Activated T-helper 1 cell treated with anti-CD3 and anti-CD28 coated beads, Interleukin-12 subunit alpha, Interleukin-12 subunit beta, Interleukin-2, Interleukin-4 antibody, amounts not matched to agents 30 ng/mL and 10 ng/mL and 1 ng/mL, durations not matched to agents 14 hours and 24 hours and 36 hours (primary cell): Measurements from ENCODE around the gene HYCC2. TPM values are rescaled to one million over a fixed set of nuclear protein-coding genes. Genes with fewer than 3 reads are reported as not detected.
"Not testable (repeated sequence)": the region's sequence is repeated elsewhere in the genome, so short reads cannot be mapped to it uniquely, and the experiment has no call there.

Experiments used
- DNase-seq: peaks from one replicate; pipeline ENCODE4 v3.0.0; 2021; ENCODE audit warnings: low spot score
- H3K27ac Mint-ChIP-seq: one replicate; pipeline ENCODE4 v1.8.0; 2021; ENCODE audit warnings: mild to moderate bottlenecking, mixed read lengths
- H3K27me3 Mint-ChIP-seq: one replicate; pipeline ENCODE4 v1.8.0; 2022; ENCODE audit warnings: mild to moderate bottlenecking, moderate library complexity, mixed read lengths; ENCODE audit not compliant: insufficient read depth
- H3K36me3 Mint-ChIP-seq: one replicate; pipeline ENCODE4 v1.8.0; 2021; ENCODE audit warnings: low read depth, mixed read lengths
- H3K4me1 Mint-ChIP-seq: one replicate; pipeline ENCODE4 v1.8.0; 2021; ENCODE audit warnings: low read depth, mixed read lengths
- H3K4me3 Mint-ChIP-seq: one replicate; pipeline ENCODE4 v1.8.0; 2021; ENCODE audit warnings: mild to moderate bottlenecking, moderate library complexity, mixed read lengths
- H3K9me3 Mint-ChIP-seq: one replicate; pipeline ENCODE4 v1.8.0; 2021; ENCODE audit warnings: mixed read lengths
- intact Hi-C: fragments of 100-400 bp; cut with micrococcal nuclease; formaldehyde crosslinking; loops from one replicate; pipeline ENCODE4 v1.15.1; 2024
- total RNA-seq: library from RNA; stranded (reverse); gene quantifications from 2 replicates; pipeline ENCODE4 v1.2.3, GENCODE V29; 2022

Gene HYCC2
- total RNA-seq, 1 donor from 2014 or later: 26.1 TPM

DNA sequence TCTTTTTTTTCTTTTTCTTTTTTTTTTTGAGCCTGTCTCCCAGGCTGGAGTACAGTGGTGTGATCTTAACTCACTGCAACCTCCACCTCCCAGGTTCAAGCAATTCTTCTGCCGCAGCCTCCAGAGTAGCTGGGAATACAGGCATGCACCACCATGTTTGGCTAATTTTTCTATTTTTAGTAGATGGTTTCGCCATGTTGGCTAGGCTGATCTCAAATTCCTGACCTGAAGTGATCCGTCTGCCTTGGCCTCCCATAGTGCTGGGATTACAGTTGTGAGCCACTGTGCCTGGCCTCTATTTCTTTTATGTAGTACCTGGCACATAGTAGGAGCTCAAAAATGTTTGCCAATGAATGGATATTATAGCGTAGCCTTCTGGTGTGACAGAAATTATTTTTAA is 37.7 kb upstream of the HYCC2 start:
- no peak for DNase-seq
- Mint-ChIP-seq H3K4me1 (peaks cover 12% of the 10 kb centered on the region), H3K27me3 (no peaks in the 10 kb centered on the region), H3K9me3 (no peaks in the 10 kb centered on the region), H3K4me3 (no peak overlapping the region), H3K27ac (no peak overlapping the region), H3K36me3 (peaks cover 8% of the 10 kb centered on the region)
- intact Hi-C loops: no loop called here

DNA sequence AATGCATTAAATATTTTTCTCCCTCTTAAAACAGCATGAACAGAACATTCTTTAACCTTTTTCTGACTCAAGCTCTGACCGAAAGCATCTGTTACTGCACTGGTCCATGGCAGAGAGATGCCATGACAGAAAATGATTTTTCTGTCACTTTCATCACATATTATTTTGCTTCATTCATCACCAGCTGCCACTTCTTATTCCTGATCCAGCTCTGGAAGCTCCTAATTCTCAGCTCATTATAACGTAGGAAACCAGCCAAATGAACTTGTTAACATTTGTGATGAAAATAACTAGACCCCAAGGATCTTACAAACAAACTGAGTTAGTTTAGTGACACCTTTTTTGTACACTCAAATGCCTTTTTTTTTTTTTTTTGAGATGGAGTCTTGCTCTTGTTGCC is 36.9 kb upstream of the HYCC2 start:
- Mint-ChIP-seq H3K4me3 (no peak overlapping the region), H3K36me3 (peaks cover 6% of the 10 kb centered on the region), H3K27ac (no peak overlapping the region), H3K4me1 (peaks cover 8% of the 10 kb centered on the region), H3K27me3 (no peaks in the 10 kb centered on the region), H3K9me3 (no peaks in the 10 kb centered on the region)
- no peak for DNase-seq
- intact Hi-C loops: no loop called here

DNA sequence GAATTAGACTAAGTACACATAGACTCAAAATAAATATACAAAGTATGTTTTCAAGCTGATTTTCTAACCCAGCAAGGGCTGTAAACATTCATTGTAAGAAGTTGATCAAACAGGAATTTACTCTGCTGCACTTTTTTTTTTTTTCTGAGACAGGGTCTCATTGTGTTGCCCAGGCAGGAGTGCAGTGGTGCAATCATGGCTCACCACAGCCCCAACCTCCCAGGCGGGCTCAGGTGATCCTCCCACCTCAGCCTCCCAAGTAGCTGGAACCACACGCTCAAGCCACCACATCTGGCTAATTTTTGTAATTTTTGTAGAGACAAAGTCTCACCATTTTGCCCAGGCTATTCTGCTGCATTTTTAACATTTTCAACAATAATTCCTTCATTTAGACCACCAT is 36.2 kb upstream of the HYCC2 start:
- no peaks in the 10 kb centered on the region for H3K9me3 Mint-ChIP-seq
- H3K4me3 Mint-ChIP-seq: no peak overlapping the region
- no peaks in the 10 kb centered on the region for H3K27me3 Mint-ChIP-seq
- DNase-seq: no peak
- peaks cover 6% of the 10 kb centered on the region for H3K36me3 Mint-ChIP-seq
- peaks cover 6% of the 10 kb centered on the region for H3K4me1 Mint-ChIP-seq
- H3K27ac Mint-ChIP-seq: no peak overlapping the region
- intact Hi-C loops: no loop called here

DNA sequence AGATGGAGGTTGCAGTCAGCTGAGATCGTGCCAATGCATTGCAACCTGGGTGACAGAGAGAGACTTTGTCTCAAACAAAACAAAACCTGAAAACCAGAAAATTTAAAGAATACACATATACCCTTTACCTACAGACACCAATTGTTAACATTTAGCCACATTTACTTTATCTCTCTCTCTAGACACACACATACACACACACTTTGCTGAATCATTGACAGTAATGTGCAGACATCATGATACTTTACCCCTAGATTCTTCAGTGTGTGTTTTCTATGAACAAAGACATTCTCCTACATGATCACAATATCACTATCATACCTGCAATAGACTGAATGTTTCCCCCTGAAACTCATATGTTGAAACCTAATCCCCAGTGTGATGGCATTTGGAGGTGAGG is 34.3 kb upstream of the HYCC2 start:
- intact Hi-C loops: no loop called here
- no peak overlapping the region for H3K27ac Mint-ChIP-seq

DNA sequence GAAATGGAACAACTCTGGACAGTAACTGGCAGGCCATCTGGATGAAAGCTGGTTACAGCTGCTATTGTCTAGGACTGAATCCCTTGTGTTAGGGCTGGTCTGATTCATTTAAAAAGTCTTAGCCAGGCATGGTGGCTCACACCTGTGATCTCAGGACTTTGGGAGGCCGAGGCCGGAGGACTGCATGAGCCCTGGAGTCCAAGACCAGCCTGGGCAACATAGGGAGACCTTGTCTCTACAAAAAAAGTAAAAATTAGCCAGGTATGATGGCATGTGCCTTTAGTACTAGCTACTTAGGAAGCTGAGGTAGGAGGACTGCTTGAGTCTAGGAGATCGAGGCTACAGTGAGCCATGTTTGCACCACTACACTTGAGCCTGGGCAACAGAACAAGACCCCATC is 29.0 kb upstream of the HYCC2 start:
- Mint-ChIP-seq H3K9me3 (no peaks in the 10 kb centered on the region), H3K27ac (no peak overlapping the region), H3K4me1 (no peaks in the 10 kb centered on the region), H3K27me3 (no peaks in the 10 kb centered on the region), H3K36me3 (no peaks in the 10 kb centered on the region), H3K4me3 (no peak overlapping the region)
- DNase-seq: no peak
- intact Hi-C loops: no loop called here

More for the DNA sequence above, 34.3 kb upstream of the HYCC2 start:
- no peaks in the 10 kb centered on the region for H3K4me1 Mint-ChIP-seq
- no peak overlapping the region for H3K4me3 Mint-ChIP-seq
- no peaks in the 10 kb centered on the region for H3K9me3 Mint-ChIP-seq
- no peaks in the 10 kb centered on the region for H3K27me3 Mint-ChIP-seq
- DNase-seq: no peak
- peaks cover 6% of the 10 kb centered on the region for H3K36me3 Mint-ChIP-seq

DNA sequence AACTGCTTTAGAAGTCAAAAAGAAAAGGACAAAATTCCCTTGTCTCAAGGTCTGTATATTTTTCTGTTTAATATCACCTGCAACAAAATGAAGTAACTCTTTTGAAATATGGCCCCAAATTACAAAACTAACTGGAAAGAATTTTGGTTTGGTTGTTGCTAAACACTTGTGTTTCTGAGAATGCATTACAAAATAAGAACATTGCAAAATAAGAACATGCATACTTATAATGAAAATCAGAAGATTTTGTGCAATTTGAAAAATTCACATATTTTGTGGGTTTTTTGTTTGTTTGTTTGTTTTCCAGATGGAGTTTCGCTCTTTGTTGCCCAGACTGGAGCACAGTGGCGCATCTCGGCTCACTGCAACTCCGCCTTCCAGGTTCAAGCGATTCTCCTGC is 22.1 kb upstream of the HYCC2 start:
- H3K4me3 Mint-ChIP-seq: no peak overlapping the region
- no peaks in the 10 kb centered on the region for H3K9me3 Mint-ChIP-seq
- no peak overlapping the region for H3K27ac Mint-ChIP-seq

DNA sequence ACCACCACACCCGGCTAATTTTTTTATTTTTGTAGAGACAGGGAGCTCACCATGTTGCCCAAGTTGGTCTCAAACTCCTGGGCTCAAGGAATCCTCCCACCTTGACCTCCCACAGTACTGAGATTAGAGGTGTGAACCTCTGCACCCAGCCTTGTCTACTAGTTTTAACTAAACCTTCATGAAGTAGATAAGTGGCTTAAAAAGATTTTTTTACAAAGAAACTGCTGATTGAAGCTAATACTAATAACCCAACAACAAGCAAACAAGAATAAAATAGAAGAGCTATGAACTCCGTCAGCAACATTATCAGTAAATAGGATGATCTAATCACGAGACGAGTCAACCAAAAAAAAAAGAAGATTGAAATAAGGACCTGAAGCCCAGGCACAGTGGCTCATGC is 19.1 kb upstream of the HYCC2 start:
- no peak for DNase-seq
- no peak overlapping the region for H3K27ac Mint-ChIP-seq
- no peaks in the 10 kb centered on the region for H3K4me1 Mint-ChIP-seq
- no peaks in the 10 kb centered on the region for H3K27me3 Mint-ChIP-seq
- no peaks in the 10 kb centered on the region for H3K9me3 Mint-ChIP-seq
- H3K4me3 Mint-ChIP-seq: no peak overlapping the region
- intact Hi-C loops: no loop called here
- H3K36me3 Mint-ChIP-seq: peaks cover 11% of the 10 kb centered on the region

More for the DNA sequence above, 22.1 kb upstream of the HYCC2 start:
- Mint-ChIP-seq H3K27me3 (no peaks in the 10 kb centered on the region), H3K4me1 (no peaks in the 10 kb centered on the region), H3K36me3 (peaks cover 6% of the 10 kb centered on the region)
- intact Hi-C loops: no loop called here
- DNase-seq: no peak

DNA sequence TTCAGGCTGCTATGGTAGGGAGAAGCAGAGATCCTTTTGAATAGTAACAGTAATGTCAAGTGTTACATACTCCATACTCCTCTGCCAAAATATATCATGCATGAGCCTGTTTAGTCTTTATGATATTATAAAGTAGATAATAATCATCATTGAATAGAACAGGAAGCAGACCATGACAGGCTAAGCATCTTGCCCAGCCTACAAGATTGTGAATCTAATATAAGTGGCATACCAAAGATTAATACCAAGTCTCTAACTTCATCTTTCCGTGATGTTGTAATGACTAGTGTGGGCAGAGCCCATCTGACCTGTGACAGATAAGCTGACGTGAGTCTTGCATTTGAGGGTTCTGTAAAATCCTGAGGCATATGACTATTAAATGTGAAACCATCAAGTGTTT is 13.4 kb upstream of the HYCC2 start:
- Mint-ChIP-seq H3K4me1 (peaks cover 4% of the 10 kb centered on the region), H3K27me3 (no peaks in the 10 kb centered on the region), H3K36me3 (peaks cover 15% of the 10 kb centered on the region), H3K4me3 (no peak overlapping the region), H3K9me3 (no peaks in the 10 kb centered on the region), H3K27ac (no peak overlapping the region)
- DNase-seq: no peak
- intact Hi-C loops: no loop called here

DNA sequence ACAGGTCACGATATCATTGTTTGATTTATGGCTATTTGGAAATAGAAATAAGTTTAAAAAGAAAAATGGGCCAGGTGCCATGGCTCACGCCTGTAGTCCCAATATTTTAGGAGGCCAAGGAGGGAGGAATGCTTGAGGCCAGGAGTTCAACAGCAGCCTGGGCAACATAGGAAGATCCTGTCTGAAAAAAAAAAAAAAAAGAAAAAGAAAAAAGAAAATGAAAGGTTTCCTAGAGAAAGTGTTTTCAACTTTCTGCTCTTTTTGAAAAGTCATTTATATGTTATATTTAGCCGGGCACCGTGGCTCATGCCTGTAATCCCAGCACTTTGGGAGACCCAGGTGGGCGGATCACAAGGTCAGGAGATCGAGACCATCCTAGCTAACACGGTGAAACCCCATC is 3.5 kb upstream of the HYCC2 start:
- intact Hi-C loops: loop anchor here (5.0 kb wide), 2 partner anchors 377 to 548 kb away; partner anchors contain the start of genes SGO2, STRADB and TRAK2
- Mint-ChIP-seq H3K9me3 (no peaks in the 10 kb centered on the region), H3K4me1 (peaks cover 28% of the 10 kb centered on the region), H3K4me3 (no peak overlapping the region), H3K27ac (no peak overlapping the region), H3K27me3 (no peaks in the 10 kb centered on the region), H3K36me3 (peaks cover 6% of the 10 kb centered on the region)
- DNase-seq: no peak

DNA sequence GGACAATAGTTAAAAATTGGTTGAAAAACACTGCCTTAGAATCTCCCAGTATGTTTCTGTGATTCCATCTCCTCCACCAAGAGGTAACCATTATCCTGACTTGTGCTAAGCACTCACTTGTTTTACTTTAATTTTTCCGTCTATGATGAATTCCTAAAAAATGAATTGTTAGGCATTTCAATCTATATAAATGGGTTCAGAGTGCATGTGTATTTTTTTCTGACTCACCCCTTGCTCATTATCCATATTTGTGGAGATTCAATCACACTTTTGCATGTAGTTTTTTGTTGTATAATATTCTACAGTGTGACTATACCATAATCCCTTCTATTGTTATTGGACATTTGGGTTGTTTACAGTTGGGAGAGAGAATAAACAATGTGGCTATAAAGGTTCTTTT is 1.6 kb upstream of the HYCC2 start:
- H3K4me3 Mint-ChIP-seq: peak overlapping the region; percentile 78
- DNase-seq: no peak
- intact Hi-C loops: loop anchor here (5.0 kb wide), 2 partner anchors 379 to 546 kb away; partner anchors contain the start of genes SGO2, STRADB and TRAK2
- no peaks in the 10 kb centered on the region for H3K27me3 Mint-ChIP-seq
- peaks cover 5% of the 10 kb centered on the region for H3K36me3 Mint-ChIP-seq
- H3K27ac Mint-ChIP-seq: no peak overlapping the region
- peaks cover 42% of the 10 kb centered on the region for H3K4me1 Mint-ChIP-seq
- no peaks in the 10 kb centered on the region for H3K9me3 Mint-ChIP-seq

DNA sequence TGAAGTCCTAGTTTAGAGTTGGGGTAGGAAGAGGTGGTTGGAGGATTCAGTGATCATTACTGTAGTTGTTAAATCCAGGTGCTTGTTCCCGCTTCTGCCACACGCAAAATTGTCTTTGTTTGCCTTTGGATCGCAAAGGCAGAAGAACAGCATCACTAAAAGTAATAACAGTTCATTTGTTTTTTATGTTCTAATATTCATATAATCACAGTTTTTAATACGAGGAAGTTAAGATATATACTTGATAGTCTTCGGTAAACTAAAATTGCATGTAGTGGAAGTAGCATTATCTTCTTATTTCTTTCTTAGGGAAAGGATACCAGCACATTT is 695 bp upstream of the HYCC2 start:
- Mint-ChIP-seq H3K4me3 (peak overlapping the region; percentile 90), H3K27me3 (no peaks in the 10 kb centered on the region), H3K4me1 (peaks cover 43% of the 10 kb centered on the region), H3K9me3 (no peaks in the 10 kb centered on the region), H3K27ac (peak overlapping the region; percentile 95), H3K36me3 (peaks cover 5% of the 10 kb centered on the region)
- intact Hi-C loops: loop anchor here (5.0 kb wide), 2 partner anchors 380 to 545 kb away; partner anchors contain the start of genes SGO2, STRADB and TRAK2
- DNase-seq: no peak

DNA sequence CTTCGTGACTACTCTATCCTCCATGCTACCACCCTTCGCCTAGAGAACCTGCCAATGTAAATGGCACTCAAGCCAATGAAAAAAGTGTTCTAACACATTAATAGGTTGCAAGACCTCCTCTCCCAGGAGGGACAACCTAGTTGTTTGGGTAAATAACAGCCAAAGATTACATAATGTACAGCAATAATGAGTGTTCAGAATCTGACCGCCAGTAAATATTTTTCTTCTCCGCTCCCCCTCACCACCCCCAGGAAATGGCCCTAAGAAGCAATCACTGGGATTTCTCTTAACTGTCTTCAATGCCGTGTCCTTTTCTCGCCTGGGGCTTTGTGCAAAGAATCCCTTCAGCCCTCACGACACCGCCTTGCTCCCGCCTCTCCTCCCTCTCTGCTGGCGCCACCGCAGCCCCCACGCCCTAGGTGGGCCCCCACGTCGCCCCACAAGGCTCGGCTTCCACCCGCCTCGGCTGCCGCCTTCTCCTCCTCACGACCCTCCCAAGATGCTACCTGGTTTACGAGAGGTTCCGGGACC is 458 bp downstream of the HYCC2 start:
- no peak for DNase-seq
- no peaks in the 10 kb centered on the region for H3K9me3 Mint-ChIP-seq
- peak overlapping the region; percentile 95 for H3K27ac Mint-ChIP-seq
- H3K4me1 Mint-ChIP-seq: peaks cover 51% of the 10 kb centered on the region
- peaks cover 5% of the 10 kb centered on the region for H3K36me3 Mint-ChIP-seq
- intact Hi-C loops: loop anchor here (1.0 to 5.0 kb wide), 11 partner anchors 45 to 544 kb away; partner anchors contain the start of genes BZW1, CFLAR, CLK1 and NIF3L1
- peak overlapping the region; percentile 90 for H3K4me3 Mint-ChIP-seq
- H3K27me3 Mint-ChIP-seq: no peaks in the 10 kb centered on the region

DNA sequence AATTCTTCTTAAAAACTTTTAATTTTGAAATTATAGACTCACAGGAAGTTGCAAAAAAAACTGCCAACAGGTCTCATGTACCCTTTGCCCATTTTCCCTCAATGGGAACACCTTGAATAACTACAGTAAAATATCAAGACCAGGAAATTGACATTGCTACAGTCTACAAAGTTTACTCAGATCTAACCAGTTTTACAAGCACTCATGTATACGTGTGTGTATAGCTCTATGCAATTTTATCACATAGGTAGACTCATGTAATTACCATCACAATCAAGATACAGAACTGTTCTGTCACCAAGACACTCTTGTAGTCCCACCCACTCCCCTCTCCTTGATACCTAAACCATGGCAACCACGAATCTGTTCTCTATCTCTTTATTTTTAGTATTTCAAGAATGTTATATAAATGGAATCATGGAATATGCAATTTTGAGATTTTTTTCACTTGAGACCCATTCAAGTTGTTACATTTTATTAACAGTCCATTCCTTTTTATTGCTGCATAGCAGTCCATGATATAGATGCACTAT is 6.6 kb downstream of the HYCC2 start:
- Mint-ChIP-seq H3K4me3 (no peak overlapping the region), H3K27ac (no peak overlapping the region), H3K4me1 (peaks cover 61% of the 10 kb centered on the region), H3K9me3 (no peaks in the 10 kb centered on the region), H3K36me3 (peaks cover 20% of the 10 kb centered on the region), H3K27me3 (peaks cover 2% of the 10 kb centered on the region)
- intact Hi-C loops: no loop called here
- no peak for DNase-seq

DNA sequence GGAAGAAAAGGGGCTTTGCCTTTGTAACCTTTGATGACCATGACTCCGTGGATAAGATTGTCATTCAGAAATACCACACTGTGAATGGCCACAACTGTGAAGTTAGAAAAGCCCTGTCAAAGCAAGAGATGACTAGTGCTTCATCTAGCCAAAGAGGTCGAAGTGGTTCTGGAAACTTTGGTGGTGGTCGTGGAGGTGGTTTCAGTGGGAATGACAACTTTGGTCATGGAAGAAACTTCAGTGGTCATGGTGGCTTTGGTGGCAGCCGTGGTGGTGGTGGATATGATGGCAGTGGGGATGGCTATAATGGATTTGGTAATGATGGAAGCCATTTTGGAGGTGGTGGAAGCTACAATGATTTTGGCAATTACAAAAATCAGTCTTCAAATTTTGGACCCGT is 8.0 kb downstream of the HYCC2 start:
- DNase-seq, H3K4me3 Mint-ChIP-seq, H3K9me3 Mint-ChIP-seq, H3K27me3 Mint-ChIP-seq, intact Hi-C loops: not testable (repeated sequence)
- H3K27ac Mint-ChIP-seq: peak overlapping the region; percentile 99
- H3K36me3 Mint-ChIP-seq: peaks cover 28% of the 10 kb centered on the region
- peaks cover 49% of the 10 kb centered on the region for H3K4me1 Mint-ChIP-seq
